ENCODE results near the gene LRP8. TPM values are rescaled to one million over a fixed set of nuclear protein-coding genes. Genes with fewer than 3 reads are reported as not detected.

Gene LRP8
- total and polyA plus RNA-seq, 2 of the 4 experiments (the other 2 are of a cell fraction): 12.0 to 12.1 TPM

- no peak overlapping the region for H3K27ac ChIP-seq (ENCODE audit: insufficient read depth, low read length)
- intact Hi-C loops (cut with micrococcal nuclease): no loop called here
- H3K56ac ChIP-seq (ENCODE audit: extremely low read depth, insufficient read depth, low read length): no peak overlapping the region
- H4K8ac ChIP-seq (ENCODE audit: low read depth in 2 of 2, low read length in 2 of 2): no peak overlapping the region
- H2AK5ac ChIP-seq (ENCODE audit: low read depth, low read length): no peak overlapping the region
- no peak for TF ChIP-seq RCOR1 (IDR thresholded peaks at IDR 0.05; ENCODE audit: insufficient replicate concordance, low read length)
- TF ChIP-seq FOS (IDR thresholded peaks at IDR 0.05; ENCODE audit: low read depth, low read length): no peak
- TF ChIP-seq, protein P1, sequence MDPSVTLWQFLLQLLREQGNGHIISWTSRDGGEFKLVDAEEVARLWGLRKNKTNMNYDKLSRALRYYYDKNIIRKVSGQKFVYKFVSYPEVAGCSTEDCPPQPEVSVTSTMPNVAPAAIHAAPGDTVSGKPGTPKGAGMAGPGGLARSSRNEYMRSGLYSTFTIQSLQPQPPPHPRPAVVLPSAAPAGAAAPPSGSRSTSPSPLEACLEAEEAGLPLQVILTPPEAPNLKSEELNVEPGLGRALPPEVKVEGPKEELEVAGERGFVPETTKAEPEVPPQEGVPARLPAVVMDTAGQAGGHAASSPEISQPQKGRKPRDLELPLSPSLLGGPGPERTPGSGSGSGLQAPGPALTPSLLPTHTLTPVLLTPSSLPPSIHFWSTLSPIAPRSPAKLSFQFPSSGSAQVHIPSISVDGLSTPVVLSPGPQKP (IDR thresholded peaks at IDR 0.05; ENCODE audit: borderline replicate concordance, low read depth, low read length): no peak
- TF ChIP-seq CHD1 (IDR thresholded peaks at IDR 0.05; ENCODE audit: low read depth, low read length): no peak
- no peak for TF ChIP-seq RFX5 (IDR thresholded peaks at IDR 0.05; ENCODE audit: low read depth, low read length)
- no peak for TF ChIP-seq MXI1 (IDR thresholded peaks at IDR 0.05; ENCODE audit: borderline replicate concordance, low read depth, low read length)
- TF ChIP-seq RAD21 (IDR thresholded peaks at IDR 0.05; ENCODE audit: low read length): no peak
- TF ChIP-seq CEBPB (IDR thresholded peaks at IDR 0.05; ENCODE audit: low read depth, low read length): no peak
- no peak for TF ChIP-seq CTCF (conservative IDR thresholded peaks at IDR 0.05; ENCODE audit: low read depth, low read length)
- TF ChIP-seq MAFK (IDR thresholded peaks at IDR 0.05; ENCODE audit: low read depth, low read length): no peak
- TF ChIP-seq MAZ (IDR thresholded peaks at IDR 0.05; ENCODE audit: borderline replicate concordance, low read depth, low read length): no peak
- no peak for TF ChIP-seq NFE2L2 (IDR thresholded peaks at IDR 0.05; ENCODE audit: low read depth, low read length)
- TF ChIP-seq SMC3 (IDR thresholded peaks at IDR 0.05; ENCODE audit: low read depth, low read length): no peak
- TF ChIP-seq, protein P2, sequence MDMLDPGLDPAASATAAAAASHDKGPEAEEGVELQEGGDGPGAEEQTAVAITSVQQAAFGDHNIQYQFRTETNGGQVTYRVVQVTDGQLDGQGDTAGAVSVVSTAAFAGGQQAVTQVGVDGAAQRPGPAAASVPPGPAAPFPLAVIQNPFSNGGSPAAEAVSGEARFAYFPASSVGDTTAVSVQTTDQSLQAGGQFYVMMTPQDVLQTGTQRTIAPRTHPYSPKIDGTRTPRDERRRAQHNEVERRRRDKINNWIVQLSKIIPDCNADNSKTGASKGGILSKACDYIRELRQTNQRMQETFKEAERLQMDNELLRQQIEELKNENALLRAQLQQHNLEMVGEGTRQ (IDR thresholded peaks at IDR 0.05; ENCODE audit: low read depth, low read length): no peak
- no peak for TF ChIP-seq BHLHE40 (IDR thresholded peaks at IDR 0.05; ENCODE audit: low read depth, low read length)
- TF ChIP-seq POLR2A (IDR thresholded peaks at IDR 0.05; ENCODE audit: low read depth, low read length): no peak
- no peak overlapping the region for H2AK9ac ChIP-seq (replicated peaks; ENCODE audit: low read depth, low read length, poor library complexity)
- H2BK20ac ChIP-seq (ENCODE audit: low read depth, low read length): no peak overlapping the region
- in situ Hi-C loops (cut with MboI; ENCODE audit: low sequenced_read_pairs): no loop called here
- H4K20me1 ChIP-seq (ENCODE audit: insufficient read depth, low read length): peaks cover 2% of the 10 kb centered on the region; the same call in 1 of the 2 replicates
- no peak overlapping the region for H2BK15ac ChIP-seq (ENCODE audit: low read depth, low read length)
- H2AFZ ChIP-seq (replicated peaks; ENCODE audit: low read length, poor library complexity): no peak overlapping the region
- H3K23ac ChIP-seq (ENCODE audit: low read depth, low read length): no peak overlapping the region
- 0 out of 2 replicates have a peak, but pooled peaks cover 8% of the 10 kb centered on the region for H3K9me1 ChIP-seq (ENCODE audit: insufficient read depth, low read length)
- no peaks in the 10 kb centered on the region for H3K27me3 ChIP-seq (ENCODE audit: control insufficient read depth, insufficient read depth, low read length)
- no peaks in the 10 kb centered on the region for H3K9me3 ChIP-seq (ENCODE audit: control insufficient read depth, insufficient read depth, low read length)
- no peaks in the 10 kb centered on the region for H3K36me3 ChIP-seq (ENCODE audit: control insufficient read depth, insufficient read depth, low read length)
- H3K4ac ChIP-seq (ENCODE audit: low read depth, low read length): no peak overlapping the region
- dilution Hi-C loops (cut with HindIII; ENCODE audit: low sequenced_read_pairs, unreplicated experiment): no loop called here
- H3K9ac ChIP-seq (ENCODE audit: low read depth, low read length): no peak overlapping the region
- no peak for ATAC-seq (ENCODE audit: low read depth)
- peaks cover 3% of the 10 kb centered on the region; the same call in 1 of the 2 replicates for H3K4me1 ChIP-seq (ENCODE audit: control insufficient read depth, insufficient read depth, low read length)
- no peak overlapping the region for H2BK120ac ChIP-seq (ENCODE audit: low read depth, low read length)
- ChIA-PET CTCF (no interaction called here), POLR2A (ENCODE audit: unreplicated experiment) (no interaction called here)
- no CpG with 5 or more reads among the region's 8 CpGs for WGBS, 2 experiments (ENCODE audit: extremely low coverage in 2 of 2, insufficient read length in 1 of 2)
- H3K14ac ChIP-seq (replicated peaks; ENCODE audit: low read depth, low read length): no peak overlapping the region
- no TSS peak for BruUV-seq (replicated peaks)
- no peak for DNase-seq
- H3K4me3 ChIP-seq (ENCODE audit: insufficient read depth, low read depth, low read length): no peak overlapping the region
- no peak overlapping the region for H4K91ac ChIP-seq (ENCODE audit: insufficient read depth, low read depth, low read length)
- no peak overlapping the region for H2BK5ac ChIP-seq (ENCODE audit: low read depth, low read length, poor library complexity, severe bottlenecking)
- no peak overlapping the region for H4K5ac ChIP-seq (ENCODE audit: low read depth, low read length)
- no peak overlapping the region for H3K4me2 ChIP-seq (ENCODE audit: low read depth, low read length)
- no peak overlapping the region for H3K18ac ChIP-seq (ENCODE audit: low read depth, low read length)
- peaks cover 0 to 5% of the 10 kb centered on the region in 2 experiments; a peak in 1 of 4 replicates for H3K79me1 ChIP-seq (ENCODE audit: low read depth in 1 of 2, low read length in 2 of 2)
Observed at GRCh38 chr1:53308506-53308905, 19.4 kb downstream of the LRP8 start.

All from IMR-90 (cell line).